ENCODE measurements around the gene RNF152. TPM values are rescaled to one million over a fixed set of nuclear protein-coding genes. Genes with fewer than 3 reads are reported as not detected.

Gene RNF152
- polyA plus RNA-seq, 1 donor from 2014 or later: 22.9 TPM

- no peak overlapping the region for H3K4me3 ChIP-seq (ENCODE audit: low read length)
- no peak overlapping the region for H3K4me2 ChIP-seq (ENCODE audit: low read length)
- no peak overlapping the region for H2AFZ ChIP-seq (ENCODE audit: low read depth, low read length)
- H3K27me3 ChIP-seq (ENCODE audit: insufficient read depth, low read depth, low read length): no peaks in the 10 kb centered on the region
- H3K36me3 ChIP-seq (ENCODE audit: insufficient read depth, low read length): no peaks in the 10 kb centered on the region
- no peak overlapping the region for H3K9ac ChIP-seq (ENCODE audit: low read length)
- no peak overlapping the region for H3K27ac ChIP-seq (ENCODE audit: low read length)
- no peaks in the 10 kb centered on the region for H3F3A ChIP-seq (ENCODE audit: insufficient read depth, low read length, poor library complexity, severe bottlenecking)
- TF ChIP-seq EP300 (conservative IDR thresholded peaks at IDR 0.05; ENCODE audit: poor library complexity, severe bottlenecking) (no peak), CTCF (IDR thresholded peaks at IDR 0.05; ENCODE audit: poor library complexity, severe bottlenecking) (no peak), SMC3 (conservative IDR thresholded peaks at IDR 0.05; ENCODE audit: poor library complexity) (no peak), POLR2AphosphoS5 (IDR thresholded peaks at IDR 0.05) (no peak), TAF1 (IDR thresholded peaks at IDR 0.05; ENCODE audit: low read depth) (no peak), RAD21 (conservative IDR thresholded peaks at IDR 0.05) (no peak), REST (IDR thresholded peaks at IDR 0.05; ENCODE audit: borderline replicate concordance) (no peak), EZH2 (IDR thresholded peaks at IDR 0.05; ENCODE audit: borderline replicate concordance, insufficient read depth, low read length, poor library complexity, severe bottlenecking) (no peak), MXI1 (conservative IDR thresholded peaks at IDR 0.05; ENCODE audit: poor library complexity, severe bottlenecking) (no peak)
- H3K9me3 ChIP-seq (ENCODE audit: low read length): no peaks in the 10 kb centered on the region
- no peaks in the 10 kb centered on the region for H3K9me2 ChIP-seq (ENCODE audit: insufficient read depth, low read length)
- no peaks in the 10 kb centered on the region for H4K20me1 ChIP-seq (ENCODE audit: insufficient read depth)
- peaks cover 3% of the 10 kb centered on the region for H3K79me2 ChIP-seq (replicated peaks; ENCODE audit: insufficient read depth, low read length)
Observed at GRCh38 chr18:61832858-61833257, 59.9 kb downstream of the RNF152 start.

- Histone ChIP-seq H3K4me3 (ENCODE audit: low read length) (no peak overlapping the region), H3K9me3 (ENCODE audit: low read length) (no peaks in the 10 kb centered on the region), H3K36me3 (ENCODE audit: insufficient read depth, low read length) (no peaks in the 10 kb centered on the region), H3K9ac (ENCODE audit: low read length) (no peak overlapping the region), H3K79me2 (replicated peaks; ENCODE audit: insufficient read depth, low read length) (peaks cover 3% of the 10 kb centered on the region), H3F3A (ENCODE audit: insufficient read depth, low read length, poor library complexity, severe bottlenecking) (no peaks in the 10 kb centered on the region), H3K4me2 (ENCODE audit: low read length) (no peak overlapping the region), H4K20me1 (ENCODE audit: insufficient read depth) (no peaks in the 10 kb centered on the region), H2AFZ (ENCODE audit: low read depth, low read length) (no peak overlapping the region), H3K27ac (ENCODE audit: low read length) (no peak overlapping the region), H3K27me3 (ENCODE audit: insufficient read depth, low read depth, low read length) (no peaks in the 10 kb centered on the region), H3K9me2 (ENCODE audit: insufficient read depth, low read length) (no peaks in the 10 kb centered on the region)
- TF ChIP-seq EZH2 (IDR thresholded peaks at IDR 0.05; ENCODE audit: borderline replicate concordance, insufficient read depth, low read length, poor library complexity, severe bottlenecking): no peak
- TF ChIP-seq EP300 (conservative IDR thresholded peaks at IDR 0.05; ENCODE audit: poor library complexity, severe bottlenecking): no peak
- no peak for TF ChIP-seq POLR2AphosphoS5 (IDR thresholded peaks at IDR 0.05)
- no peak for TF ChIP-seq MXI1 (conservative IDR thresholded peaks at IDR 0.05; ENCODE audit: poor library complexity, severe bottlenecking)
- no peak for TF ChIP-seq TAF1 (IDR thresholded peaks at IDR 0.05; ENCODE audit: low read depth)
- TF ChIP-seq RAD21 (conservative IDR thresholded peaks at IDR 0.05): no peak
- TF ChIP-seq CTCF (IDR thresholded peaks at IDR 0.05; ENCODE audit: poor library complexity, severe bottlenecking): no peak
- no peak for TF ChIP-seq SMC3 (conservative IDR thresholded peaks at IDR 0.05; ENCODE audit: poor library complexity)
- TF ChIP-seq REST (IDR thresholded peaks at IDR 0.05; ENCODE audit: borderline replicate concordance): no peak
Observed at GRCh38 chr18:61831071-61831470, 61.7 kb downstream of the RNF152 start.
